Transverse colon (tissue), 3 donors: ENCODE measurements around the gene LYZL1.

ENCODE experiments used
- CTCF ChIP-seq, 5 experiments: fragments of 200-600 bp in 3 of 5; fragments of 450-650 bp in 2 of 5; sonication (generic) in 3 of 5; IDR thresholded peaks; 1 replicate in 2 of 5; 2 replicates in 3 of 5; pipeline ENCODE4 v1.5.1; 2016 to 2017; ENCODE audit warnings: antibody characterized with exemption in 5 of 5, inconsistent platforms in 3 of 5, mild to moderate bottlenecking in 2 of 5, moderate library complexity in 1 of 5
- EP300 ChIP-seq: sonication (generic); formaldehyde crosslinking; IDR thresholded peaks from one replicate; pipeline ENCODE4 v1.6.1; 2017; ENCODE audit warnings: antibody characterized with exemption, low read depth
- POLR2A ChIP-seq: fragments of 450-650 bp; IDR thresholded peaks from one replicate; pipeline ENCODE4 v1.6.1; 2016; ENCODE audit warnings: antibody characterized with exemption, mild to moderate bottlenecking, moderate library complexity

GRCh38 chr10:29321656-29322055 lies 32.8 kb downstream of the LYZL1 start:
- TF ChIP-seq CTCF (IDR thresholded peaks at IDR 0.05), result no peak
- TF ChIP-seq POLR2A, result no peak
- no peak for TF ChIP-seq EP300
